Middle frontal gyrus (tissue), 1 donor: ENCODE measurements around the gene TRIM37.
"Not testable (repeated sequence)": the region's sequence is repeated elsewhere in the genome, so short reads cannot be mapped to it uniquely, and the experiment has no call there.

Source experiments
- DNase-seq: peaks from one replicate; pipeline ENCODE4 v3.0.0-alpha.2; 2015; ENCODE audit warnings: low spot score; ENCODE audit errors: extremely low spot score

The TRIM37 gene, protein sequence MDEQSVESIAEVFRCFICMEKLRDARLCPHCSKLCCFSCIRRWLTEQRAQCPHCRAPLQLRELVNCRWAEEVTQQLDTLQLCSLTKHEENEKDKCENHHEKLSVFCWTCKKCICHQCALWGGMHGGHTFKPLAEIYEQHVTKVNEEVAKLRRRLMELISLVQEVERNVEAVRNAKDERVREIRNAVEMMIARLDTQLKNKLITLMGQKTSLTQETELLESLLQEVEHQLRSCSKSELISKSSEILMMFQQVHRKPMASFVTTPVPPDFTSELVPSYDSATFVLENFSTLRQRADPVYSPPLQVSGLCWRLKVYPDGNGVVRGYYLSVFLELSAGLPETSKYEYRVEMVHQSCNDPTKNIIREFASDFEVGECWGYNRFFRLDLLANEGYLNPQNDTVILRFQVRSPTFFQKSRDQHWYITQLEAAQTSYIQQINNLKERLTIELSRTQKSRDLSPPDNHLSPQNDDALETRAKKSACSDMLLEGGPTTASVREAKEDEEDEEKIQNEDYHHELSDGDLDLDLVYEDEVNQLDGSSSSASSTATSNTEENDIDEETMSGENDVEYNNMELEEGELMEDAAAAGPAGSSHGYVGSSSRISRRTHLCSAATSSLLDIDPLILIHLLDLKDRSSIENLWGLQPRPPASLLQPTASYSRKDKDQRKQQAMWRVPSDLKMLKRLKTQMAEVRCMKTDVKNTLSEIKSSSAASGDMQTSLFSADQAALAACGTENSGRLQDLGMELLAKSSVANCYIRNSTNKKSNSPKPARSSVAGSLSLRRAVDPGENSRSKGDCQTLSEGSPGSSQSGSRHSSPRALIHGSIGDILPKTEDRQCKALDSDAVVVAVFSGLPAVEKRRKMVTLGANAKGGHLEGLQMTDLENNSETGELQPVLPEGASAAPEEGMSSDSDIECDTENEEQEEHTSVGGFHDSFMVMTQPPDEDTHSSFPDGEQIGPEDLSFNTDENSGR

GRCh38 chr17:59106463-59107305, at the start of gene TRIM37:
TSS of gene TRIM37 (minus strand) at chr17:59106880. CDS start at chr17:59106461, 419 bp downstream.
- DNase-seq, result peak; percentile 92

DNA sequence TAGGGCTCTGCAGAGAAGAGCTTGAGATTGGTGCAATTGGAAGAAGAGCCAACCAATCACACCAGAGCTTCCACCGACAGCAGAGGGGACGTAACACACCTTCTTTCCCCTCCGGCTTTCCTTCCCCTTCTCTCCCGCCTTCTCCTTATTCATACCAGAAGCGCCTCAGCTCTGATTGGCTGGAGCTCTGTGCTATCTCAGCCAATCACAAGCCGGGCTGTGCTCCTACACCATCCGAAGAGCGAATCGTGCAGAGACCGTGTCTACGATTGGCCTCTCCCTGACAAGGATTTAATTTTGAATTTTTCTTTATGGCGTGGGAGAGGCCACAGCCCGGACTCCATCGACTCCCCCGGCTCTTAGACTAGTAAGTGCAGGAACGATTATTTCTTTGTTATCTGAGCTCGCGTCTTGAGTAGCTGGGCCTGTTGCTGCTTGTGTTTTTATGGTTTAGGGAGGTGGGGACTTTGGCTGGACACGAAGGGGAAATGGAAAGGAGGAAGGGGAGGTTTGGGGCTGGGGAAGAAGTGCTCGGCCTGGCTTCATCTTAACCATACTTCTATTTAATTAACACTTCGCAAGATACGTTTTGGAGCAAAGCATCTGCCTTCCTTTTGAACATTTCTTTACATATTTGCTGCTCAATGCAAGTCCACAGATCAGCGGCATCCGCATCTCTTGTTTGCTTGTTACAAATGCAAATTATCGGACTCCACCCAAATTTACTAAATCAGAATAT, 48.9 kb upstream of the TRIM37 start, which contains the start of gene PRR11:
Gene PRR11 (plus strand): TSS at position 308 of the 739 bp plus-strand sequence. CDS start 14,007 bp downstream, outside the sequence.
- peak; percentile 98 for DNase-seq

- DNase-seq, result no peak
These were observed 48.2 kb upstream of the TRIM37 start, which contains the start of gene SKA2 for GRCh38 chr17:59154721-59155438. TSS of gene SKA2 (minus strand) at chr17:59155186. CDS start at chr17:59155163, 23 bp downstream.

GRCh38 chr17:59154292-59154720, 47.6 kb upstream of the TRIM37 start:
- no peak for DNase-seq

- no peak for DNase-seq
These were observed 46.2 kb upstream of the TRIM37 start for GRCh38 chr17:59152925-59153324.

DNA sequence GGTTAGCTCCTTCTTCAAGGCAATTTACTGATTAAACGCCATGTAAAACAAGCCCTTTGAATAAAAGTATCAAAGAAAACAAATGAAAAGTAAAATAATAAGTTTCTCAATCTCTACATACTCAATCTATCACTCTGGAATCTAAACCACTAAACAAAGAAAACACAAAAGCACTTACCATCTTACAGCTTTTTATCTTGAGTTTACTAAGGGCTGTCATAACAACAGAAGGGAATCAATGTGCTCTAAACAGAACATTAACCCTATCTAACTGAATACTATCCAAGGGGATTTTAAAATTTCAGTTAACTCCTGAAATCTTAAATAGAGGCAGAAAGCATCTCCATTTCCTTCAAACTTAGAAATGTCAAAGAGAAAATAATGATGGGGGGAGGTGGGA, 44.9 kb upstream of the TRIM37 start:
- no peak for DNase-seq

GRCh38 chr17:59151006-59151405, 44.3 kb upstream of the TRIM37 start:
- DNase-seq, result no peak

GRCh38 chr17:59149841-59150511, 43.3 kb upstream of the TRIM37 start:
- no peak for DNase-seq

DNA sequence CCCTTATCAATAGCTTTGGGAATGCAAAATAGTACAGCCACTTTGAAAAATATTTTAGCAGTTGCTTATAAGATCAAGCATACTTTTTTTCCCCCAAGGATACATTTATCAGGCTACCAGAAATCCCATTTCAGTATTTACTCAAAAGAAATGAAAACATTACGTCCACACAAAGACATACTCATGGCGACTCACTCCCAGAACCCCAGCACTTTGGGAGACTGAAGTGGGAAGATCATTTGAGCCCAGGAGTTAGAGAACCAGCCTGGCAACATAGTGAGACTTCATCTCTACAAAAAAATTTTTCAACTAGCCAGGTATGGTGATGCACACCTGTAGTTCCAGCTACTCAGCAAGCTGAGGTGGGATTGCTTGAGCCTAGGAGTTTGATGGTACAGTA, 42.4 kb upstream of the TRIM37 start:
- DNase-seq, result no peak

GRCh38 chr17:59145571-59146096, 39.0 kb upstream of the TRIM37 start:
- no peak for DNase-seq

- no peak for DNase-seq
These were observed 35.2 kb upstream of the TRIM37 start for GRCh38 chr17:59141860-59142259.

- no peak for DNase-seq
These were observed 33.3 kb upstream of the TRIM37 start for GRCh38 chr17:59139939-59140338.

GRCh38 chr17:59138339-59138738, 31.7 kb upstream of the TRIM37 start:
- DNase-seq, result not testable (repeated sequence)

DNA sequence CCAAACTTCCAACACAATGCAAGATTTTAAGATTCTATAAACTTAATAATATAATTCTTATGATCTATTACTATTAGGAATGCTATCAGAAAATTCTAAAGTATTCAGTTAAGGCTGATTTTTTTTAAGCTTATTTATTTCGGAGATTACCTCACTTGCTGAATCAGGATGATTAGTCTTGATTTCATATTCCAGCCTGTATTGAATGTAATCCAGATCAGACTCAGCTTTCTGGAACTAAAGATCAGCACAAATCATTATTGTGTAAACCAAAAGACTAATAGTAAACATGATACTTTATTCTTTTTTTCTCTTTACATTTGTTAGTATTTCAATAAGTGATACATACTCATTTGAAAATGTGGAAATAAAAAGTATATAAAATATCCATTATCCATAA, 24.5 kb upstream of the TRIM37 start:
- DNase-seq, result no peak

DNA sequence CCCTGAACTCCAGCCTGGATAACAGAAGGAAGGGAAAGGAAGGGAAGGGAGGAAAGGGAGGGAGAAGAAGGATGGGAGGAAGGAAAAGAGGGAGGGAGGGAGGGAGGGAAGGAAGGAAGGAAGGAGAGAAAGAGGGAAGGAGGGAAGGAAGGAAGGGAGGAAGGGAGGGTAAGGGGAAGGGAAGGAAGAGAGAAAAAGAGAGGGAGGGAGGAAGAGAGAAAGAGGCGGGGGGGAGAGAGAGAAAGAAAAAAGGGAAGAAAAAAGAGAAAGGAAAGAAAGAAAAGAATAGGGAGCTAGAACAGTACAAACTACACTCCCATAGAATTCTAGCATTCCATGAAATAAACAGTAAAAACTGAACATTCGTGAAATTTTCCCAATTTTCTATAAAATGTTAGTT, 23.1 kb upstream of the TRIM37 start:
- DNase-seq, result no peak

DNA sequence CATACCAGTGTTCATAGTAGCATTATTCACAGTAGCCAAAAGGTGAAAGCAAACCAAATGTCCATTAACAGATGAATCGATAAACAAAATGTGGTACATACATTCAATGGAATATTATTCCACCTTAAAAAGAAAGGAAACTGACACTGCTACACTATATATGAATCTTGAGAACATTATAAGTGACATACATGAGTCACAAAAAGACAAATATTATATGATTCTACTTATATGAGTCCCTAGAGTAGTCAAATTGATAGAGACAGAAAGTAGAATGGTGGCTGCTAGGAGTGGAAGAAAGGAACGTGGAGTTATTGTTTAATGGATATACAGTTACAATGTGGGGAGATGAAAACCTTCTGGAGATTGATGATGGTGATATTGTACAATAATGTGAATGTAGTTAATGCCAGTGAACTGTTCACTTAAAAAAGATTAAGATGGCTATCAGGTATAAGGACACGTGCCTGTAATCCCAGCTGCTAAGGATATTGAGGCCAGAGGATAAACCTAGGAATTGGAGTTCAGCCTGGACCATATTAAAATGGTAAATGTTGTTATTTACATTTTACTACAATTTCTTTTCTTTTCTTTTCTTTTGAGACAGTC, 20.2 kb upstream of the TRIM37 start:
- no peak for DNase-seq

- no peak for DNase-seq
These were observed 18.0 kb upstream of the TRIM37 start for GRCh38 chr17:59124665-59125064.

DNA sequence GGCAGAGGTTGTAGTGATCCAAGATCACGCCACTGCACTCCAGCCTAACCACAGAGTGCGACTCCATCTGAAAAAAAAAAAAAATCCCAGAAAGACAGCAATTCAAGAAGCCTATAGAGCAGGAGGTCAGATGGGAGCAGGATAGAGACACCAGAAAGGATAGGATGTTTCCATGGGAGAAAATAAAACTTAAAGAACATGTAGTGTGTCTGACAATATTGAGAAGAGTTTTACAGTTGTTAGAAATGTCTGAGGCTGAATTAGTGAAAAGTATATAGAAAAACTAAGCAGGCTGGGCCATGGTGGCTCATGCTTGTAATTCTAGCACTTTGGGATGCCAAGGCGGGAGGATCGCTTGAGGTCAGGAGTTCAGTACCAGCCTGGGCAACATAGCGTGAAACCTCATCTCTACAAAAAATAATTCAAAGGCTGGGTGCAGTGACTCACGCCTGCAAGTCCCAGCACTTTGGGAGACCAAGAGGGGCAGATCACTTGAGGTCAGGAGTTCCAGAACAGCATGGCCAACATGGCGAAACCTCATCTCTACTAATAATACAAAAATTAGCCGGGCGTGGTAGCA, 15.3 kb upstream of the TRIM37 start:
- DNase-seq, result no peak
